Stomach (tissue), 9 donors: Measurements from ENCODE around the gene EXOC3. TPM values are rescaled to one million over a fixed set of nuclear protein-coding genes. Genes with fewer than 3 reads are reported as not detected.
"Not testable (repeated sequence)": the region's sequence is repeated elsewhere in the genome, so short reads cannot be mapped to it uniquely, and the experiment has no call there.

Source experiments
- DNase-seq, 2 donors: peaks; one replicate each; pipeline versions ENCODE4 v3.0.0 to v3.0.0-alpha.2; 2013 to 2019
- H3K27ac ChIP-seq, 5 donors: fragments of 200-600 bp in 4 of 5; sonication (generic) in 4 of 5; one replicate each; pipeline ENCODE4 v1.5.1; 2013 to 2019; ENCODE audit warnings: mild to moderate bottlenecking in 1 of 5, moderate library complexity in 1 of 5
- H3K27me3 ChIP-seq, 3 donors: fragments of 200-600 bp; sonication (generic); one replicate each; pipeline ENCODE4 v1.5.1; 2017 to 2019; ENCODE audit warnings: mixed run types in 1 of 3
- H3K36me3 ChIP-seq, 4 donors: fragments of 200-600 bp; sonication (generic); 1 replicate in 3 of 4; 2 replicates in 1 of 4; pipeline ENCODE4 v1.5.1; 2016 to 2019
- H3K4me1 ChIP-seq, 4 donors: fragments of 200-600 bp; sonication (generic); one replicate each; pipeline ENCODE4 v1.5.1; 2016 to 2019
- H3K4me3 ChIP-seq, 4 donors: fragments of 200-600 bp; sonication (generic) in 3 of 4; one replicate each; pipeline ENCODE4 v1.5.1; 2016 to 2019; ENCODE audit warnings: mild to moderate bottlenecking in 1 of 4
- H3K9me3 ChIP-seq, 4 donors: fragments of 200-600 bp; sonication (generic); one replicate each; pipeline ENCODE4 v1.5.1; 2016 to 2019
- EP300 ChIP-seq: sonication (generic); formaldehyde crosslinking; IDR thresholded peaks from one replicate; pipeline ENCODE4 v1.6.1; 2017; ENCODE audit warnings: antibody characterized with exemption
- POLR2A ChIP-seq, 4 donors: fragments of 450-650 bp; IDR thresholded peaks; one replicate each; pipeline ENCODE4 v1.6.1; 2016; ENCODE audit warnings: antibody characterized with exemption in 4 of 4, control low read depth in 2 of 4, mild to moderate bottlenecking in 1 of 4, moderate library complexity in 1 of 4
- POLR2AphosphoS5 ChIP-seq, 3 donors: sonication (generic); formaldehyde crosslinking; IDR thresholded peaks; one replicate each; pipeline ENCODE4 v1.6.1; 2016; ENCODE audit warnings: antibody characterized with exemption in 3 of 3
- whole genome bisulfite sequencing, 5 donors: extraction: QIAGEN DNeasy Blood & Tissue Kit in 3 of 5; methylation state at CpG; one replicate each; pipeline versions ENCODE4 v1.1.5 to v1.1.7; 2013 to 2018; 5-methylcytosine and 5-hydroxymethylcytosine counted together
- intact Hi-C: fragments of 100-400 bp; cut with DNase I; formaldehyde crosslinking; loops from one replicate; pipeline ENCODE4 v1.15.1; 2023; ENCODE audit warnings: low total_unique reads
- polyA plus RNA-seq, 3 donors: library from polyadenylated mRNA; stranded (reverse); fragments of 200-250 nt; gene quantifications; one replicate each; pipeline ENCODE4 v1.2.3, GENCODE V29; 2013
- total RNA-seq, 5 donors: library from RNA; depleted of rRNA; stranded (reverse); fragments of >200 nt; gene quantifications; one replicate each; pipeline versions ENCODE4 v1.1.0 to v1.2.3, GENCODE V29; 2014 to 2016
- TF ChIP-seq, protein P1 (sequence below), 7 experiments: fragments of 450-650 bp in 4 of 7; fragments of 200-600 bp in 3 of 7; sonication (generic) in 3 of 7; IDR thresholded peaks; one replicate each; pipeline ENCODE4 v1.5.1; 2016 to 2019; ENCODE audit warnings: antibody characterized with exemption in 7 of 7, control low read depth in 2 of 7, mild to moderate bottlenecking in 1 of 7
- donor health status: healthy with polysubstance abuse.
- donor health status: Bipolar disorder and iron deficiency.
- donor health status: healthy.

EXOC3 gene
- total and polyA plus RNA-seq, 8 donors: 29.9 to 133 (median 59.3) TPM

- DNase-seq: peak; percentile 74 to 97
- Histone ChIP-seq H3K4me3 (peak overlapping the region in 3 of 4 donors; percentile 11 to 39 (median 25)), H3K4me1 (peaks cover 10 to 18% (median 11%) of the 10 kb centered on the region in 4 donors), H3K27me3 (peaks cover 0 to 33% (median 0%) of the 10 kb centered on the region in 3 donors), H3K36me3 (no peaks in the 10 kb centered on the region), H3K9me3 (no peaks in the 10 kb centered on the region), H3K27ac (peak overlapping the region; percentile 13 to 74 (median 59))
- TF ChIP-seq EP300 (no peak), POLR2AphosphoS5 (IDR thresholded peaks at IDR 0.05) (peak; percentile 13 to 30 (median 27))
- intact Hi-C loops: no loop called here
- WGBS, 5 donors: 29 to 36% (median 33%) methylated on average over 21 to 45 of the region's 45 CpGs
Observed at GRCh38 chr5:399296-400281, 43.4 kb upstream of the EXOC3 start.

- TF ChIP-seq POLR2AphosphoS5 (IDR thresholded peaks at IDR 0.05) (no peak), POLR2A (IDR thresholded peaks at IDR 0.05) (no peak), EP300 (no peak)
- TF ChIP-seq, protein P1, sequence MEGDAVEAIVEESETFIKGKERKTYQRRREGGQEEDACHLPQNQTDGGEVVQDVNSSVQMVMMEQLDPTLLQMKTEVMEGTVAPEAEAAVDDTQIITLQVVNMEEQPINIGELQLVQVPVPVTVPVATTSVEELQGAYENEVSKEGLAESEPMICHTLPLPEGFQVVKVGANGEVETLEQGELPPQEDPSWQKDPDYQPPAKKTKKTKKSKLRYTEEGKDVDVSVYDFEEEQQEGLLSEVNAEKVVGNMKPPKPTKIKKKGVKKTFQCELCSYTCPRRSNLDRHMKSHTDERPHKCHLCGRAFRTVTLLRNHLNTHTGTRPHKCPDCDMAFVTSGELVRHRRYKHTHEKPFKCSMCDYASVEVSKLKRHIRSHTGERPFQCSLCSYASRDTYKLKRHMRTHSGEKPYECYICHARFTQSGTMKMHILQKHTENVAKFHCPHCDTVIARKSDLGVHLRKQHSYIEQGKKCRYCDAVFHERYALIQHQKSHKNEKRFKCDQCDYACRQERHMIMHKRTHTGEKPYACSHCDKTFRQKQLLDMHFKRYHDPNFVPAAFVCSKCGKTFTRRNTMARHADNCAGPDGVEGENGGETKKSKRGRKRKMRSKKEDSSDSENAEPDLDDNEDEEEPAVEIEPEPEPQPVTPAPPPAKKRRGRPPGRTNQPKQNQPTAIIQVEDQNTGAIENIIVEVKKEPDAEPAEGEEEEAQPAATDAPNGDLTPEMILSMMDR (IDR thresholded peaks at IDR 0.05): no peak
- Histone ChIP-seq H3K27me3 (peaks cover 0 to 33% (median 0%) of the 10 kb centered on the region in 3 donors), H3K4me3 (peak overlapping the region in 3 of 4 donors; percentile 11 to 39 (median 25)), H3K36me3 (no peaks in the 10 kb centered on the region), H3K9me3 (no peaks in the 10 kb centered on the region), H3K27ac (peak overlapping the region in 4 of 5 donors; percentile 5 to 74 (median 64)), H3K4me1 (peaks cover 10 to 18% (median 11%) of the 10 kb centered on the region in 4 donors)
- DNase-seq: no peak
- WGBS, 5 donors: 43 to 53% (median 48%) methylated on average over 26 of the region's 26 CpGs
- intact Hi-C loops: no loop called here
Observed at GRCh38 chr5:400282-401145, 42.5 kb upstream of the EXOC3 start.

DNA sequence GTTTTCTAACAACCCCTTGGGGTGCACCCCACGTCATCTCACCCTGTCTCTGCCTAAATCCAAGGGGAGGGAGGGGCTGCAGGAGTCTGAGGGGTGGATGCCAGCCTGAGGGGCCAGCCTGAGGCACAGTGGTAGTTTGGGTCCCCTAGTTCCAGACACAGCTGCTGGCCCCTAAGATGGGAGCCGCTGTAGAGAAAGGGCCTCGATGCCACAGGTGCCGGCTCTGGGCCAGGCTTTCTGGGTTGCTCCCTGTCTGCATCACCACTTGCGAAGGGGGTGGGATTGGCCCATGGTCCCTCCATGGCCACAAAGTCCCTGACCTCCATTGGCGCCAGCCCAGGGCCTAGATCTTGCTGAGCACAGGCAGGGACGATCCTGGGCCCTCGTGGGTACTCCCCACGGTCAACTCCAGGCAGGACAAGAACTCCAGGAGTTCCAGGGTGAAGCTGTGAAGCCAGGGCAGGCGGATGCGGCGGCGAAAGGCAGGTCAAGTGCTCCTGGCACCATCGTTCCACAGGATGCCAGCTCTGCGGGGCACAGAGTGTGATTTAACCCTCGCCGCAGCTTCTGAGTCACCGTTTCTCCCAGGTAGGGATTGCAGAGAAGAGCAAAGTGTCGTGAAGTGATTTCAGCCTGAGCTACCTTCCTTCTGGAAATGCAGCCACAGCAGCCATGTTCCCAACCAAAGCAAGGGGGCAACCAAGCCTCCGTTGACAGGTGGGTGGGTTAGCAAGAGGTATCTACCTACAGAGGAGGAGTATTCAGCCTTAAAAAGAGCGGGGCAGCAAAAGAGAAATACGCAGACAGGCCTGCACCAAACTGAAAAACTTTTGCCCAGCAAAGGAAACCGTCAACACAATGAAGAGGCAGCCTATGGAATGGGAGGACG is 41.6 kb upstream of the EXOC3 start:
- Histone ChIP-seq H3K27me3 (peaks cover 0 to 33% (median 0%) of the 10 kb centered on the region in 3 donors), H3K4me3 (no peak overlapping the region), H3K36me3 (no peaks in the 10 kb centered on the region), H3K9me3 (no peaks in the 10 kb centered on the region), H3K4me1 (peaks cover 10 to 18% (median 11%) of the 10 kb centered on the region in 4 donors), H3K27ac (peak overlapping the region in 1 of 5 donors; percentile 59)
- 87 to 93% (median 92%) methylated on average over 18 to 24 of the region's 24 CpGs for WGBS, 5 donors
- DNase-seq: no peak
- TF ChIP-seq EP300: no peak
- TF ChIP-seq POLR2A (IDR thresholded peaks at IDR 0.05): no peak
- TF ChIP-seq POLR2AphosphoS5 (IDR thresholded peaks at IDR 0.05): no peak
- TF ChIP-seq, protein P1 (IDR thresholded peaks at IDR 0.05): no peak
- intact Hi-C loops: no loop called here

DNA sequence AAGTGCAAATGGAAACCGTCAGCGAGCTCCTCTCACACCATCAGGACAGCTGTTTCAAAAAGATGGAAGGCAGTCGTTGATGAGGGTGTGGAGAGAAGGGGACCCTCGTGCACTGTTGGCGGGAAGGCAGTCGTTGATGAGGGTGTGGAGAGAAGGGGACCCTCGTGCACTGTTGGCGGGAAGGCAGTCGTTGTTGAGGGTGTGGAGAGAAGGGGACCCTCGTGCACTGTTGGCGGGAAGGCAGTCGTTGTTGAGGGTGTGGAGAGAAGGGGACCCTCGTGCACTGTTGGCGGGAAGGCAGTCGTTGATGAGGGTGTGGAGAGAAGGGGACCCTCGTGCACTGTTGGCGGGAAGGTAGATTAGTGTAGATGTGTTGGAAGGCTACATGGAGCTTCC is 40.8 kb upstream of the EXOC3 start:
- Histone ChIP-seq H3K27me3 (peaks cover 0 to 33% (median 0%) of the 10 kb centered on the region in 3 donors), H3K4me1 (peaks cover 10 to 18% (median 11%) of the 10 kb centered on the region in 4 donors)
- 88 to 95% (median 92%) methylated on average over 17 of the region's 17 CpGs for WGBS, 5 donors
- H3K4me3 ChIP-seq, DNase-seq, intact Hi-C loops, H3K36me3 ChIP-seq, H3K27ac ChIP-seq, H3K9me3 ChIP-seq: not testable (repeated sequence)
